GM23338 (cell line): ENCODE results near the gene FANCF. TPM values are rescaled to one million over a fixed set of nuclear protein-coding genes. Genes with fewer than 3 reads are reported as not detected.

Source experiments
- ATAC-seq: fragments of 200-7000 bp; cut with Tn5 transposase; 3 replicates; pipeline ENCODE4 v1.9.1; 2020
- DNase-seq: peaks from one replicate; pipeline ENCODE4 v3.0.0-alpha.2; 2015; ENCODE audit warnings: low spot score
- H2AFZ ChIP-seq: fragments of 200-600 bp; sonication (generic); 2 replicates; pipeline ENCODE4 v1.8.0; 2016; ENCODE audit warnings: antibody characterized with exemption, mild to moderate bottlenecking, moderate library complexity
- H3F3A ChIP-seq: fragments of 200-600 bp; sonication (generic); replicated peaks from 2 replicates; pipeline ENCODE4 v1.8.0; 2017; ENCODE audit warnings: antibody characterized with exemption, mixed run types, low read depth
- H3K27ac ChIP-seq: fragments of 200-600 bp; sonication (generic); 2 replicates; pipeline ENCODE4 v1.6.1; 2016; ENCODE audit warnings: low read depth
- H3K27me3 ChIP-seq: fragments of 200-600 bp; sonication (generic); 2 replicates; pipeline ENCODE4 v1.8.0; 2016; ENCODE audit warnings: mild to moderate bottlenecking, mixed run types, moderate library complexity; ENCODE audit not compliant: insufficient read depth
- H3K36me3 ChIP-seq: fragments of 200-600 bp; sonication (generic); 2 replicates; pipeline ENCODE4 v1.8.0; 2016; ENCODE audit warnings: mild to moderate bottlenecking; ENCODE audit not compliant: insufficient read depth
- H3K4me1 ChIP-seq: fragments of 200-600 bp; sonication (generic); 2 replicates; pipeline ENCODE4 v1.8.0; 2016; ENCODE audit warnings: mild to moderate bottlenecking, moderate library complexity; ENCODE audit not compliant: insufficient read depth
- H3K4me2 ChIP-seq: fragments of 200-600 bp; sonication (generic); 2 replicates; pipeline ENCODE4 v1.7.1; 2017; ENCODE audit warnings: mixed run types
- H3K4me3 ChIP-seq: fragments of 200-600 bp; sonication (generic); 2 replicates; pipeline ENCODE4 v1.6.1; 2016; ENCODE audit warnings: mixed run types
- H3K79me2 ChIP-seq: fragments of 200-600 bp; sonication (generic); replicated peaks from 2 replicates; pipeline ENCODE4 v1.8.0; 2017; ENCODE audit warnings: mild to moderate bottlenecking; ENCODE audit not compliant: insufficient read depth
- H3K9me2 ChIP-seq: fragments of 200-600 bp; sonication (generic); 2 replicates; pipeline ENCODE4 v1.8.0; 2017; ENCODE audit not compliant: insufficient read depth
- H4K20me1 ChIP-seq: fragments of 200-600 bp; sonication (generic); replicated peaks from 2 replicates; pipeline ENCODE4 v1.8.0; 2017; ENCODE audit warnings: mild to moderate bottlenecking; ENCODE audit not compliant: insufficient read depth
- H3K27ac Mint-ChIP-seq: 2 replicates; pipeline ENCODE4 v1.8.0; 2020; ENCODE audit warnings: inconsistent platforms, mild to moderate bottlenecking, moderate library complexity, mixed read lengths
- H3K27me3 Mint-ChIP-seq: 3 replicates; pipeline ENCODE4 v1.8.0; 2022; ENCODE audit warnings: low read depth, mild to moderate bottlenecking, moderate library complexity, mixed read lengths, inconsistent platforms; ENCODE audit not compliant: insufficient read depth, poor library complexity
- H3K36me3 Mint-ChIP-seq: 3 replicates; pipeline ENCODE4 v1.8.0; 2021; ENCODE audit warnings: low read depth, mild to moderate bottlenecking, inconsistent platforms, moderate library complexity, mixed read lengths
- H3K4me1 Mint-ChIP-seq: 3 replicates; pipeline ENCODE4 v1.8.0; 2020; ENCODE audit warnings: mild to moderate bottlenecking, inconsistent platforms, mixed read lengths
- H3K4me3 Mint-ChIP-seq: 3 replicates; pipeline ENCODE4 v1.8.0; 2021; ENCODE audit warnings: moderate library complexity, mild to moderate bottlenecking, inconsistent platforms, mixed read lengths
- H3K9me3 Mint-ChIP-seq: 3 replicates; pipeline ENCODE4 v1.8.0; 2020; ENCODE audit warnings: moderate library complexity, mild to moderate bottlenecking, inconsistent platforms, mixed read lengths
- CREB1 ChIP-seq: fragments of 250-450 bp; sonication (Bioruptor Pico); IDR thresholded peaks from 2 replicates; pipeline ENCODE4 v1.5.0; 2020; ENCODE audit warnings: low read depth, mild to moderate bottlenecking, moderate library complexity
- CTCF ChIP-seq, 2 experiments: fragments of 200-600 bp in 1 of 2; sonication (generic) in 1 of 2; conservative IDR thresholded peaks; 2 replicates each; pipeline versions ENCODE4 v1.5.1 to v1.6.1; 2016 to 2017; ENCODE audit warnings: antibody characterized with exemption in 2 of 2, low read depth in 2 of 2, mild to moderate bottlenecking in 2 of 2, moderate library complexity in 1 of 2
- JUNB ChIP-seq: IDR thresholded peaks from one replicate; pipeline ENCODE4 v1.6.1; 2016; ENCODE audit warnings: antibody characterized with exemption; ENCODE audit not compliant: unreplicated experiment
- NANOG ChIP-seq: IDR thresholded peaks from 2 replicates; pipeline ENCODE4 v1.6.1; 2016; ENCODE audit warnings: antibody characterized with exemption, borderline replicate concordance
- STAT1 ChIP-seq: IDR thresholded peaks from one replicate; pipeline ENCODE4 v1.6.1; 2016; ENCODE audit warnings: antibody characterized with exemption; ENCODE audit not compliant: unreplicated experiment
- ZNF114 ChIP-seq: fragments of 250-450 bp; sonication (Bioruptor Pico); IDR thresholded peaks from 2 replicates; pipeline ENCODE4 v1.5.0; 2020; ENCODE audit warnings: mild to moderate bottlenecking, moderate library complexity
- ZNF331 ChIP-seq: fragments of 250-450 bp; sonication (Bioruptor Pico); IDR thresholded peaks from 2 replicates; pipeline ENCODE4 v1.5.0; 2020; ENCODE audit warnings: low read depth, mild to moderate bottlenecking, moderate library complexity
- ZNF462 ChIP-seq: fragments of 250-450 bp; sonication (Bioruptor Pico); IDR thresholded peaks from 2 replicates; pipeline ENCODE4 v1.5.0; 2020; ENCODE audit warnings: mild to moderate bottlenecking, moderate library complexity
- polyA plus RNA-seq: library from polyadenylated mRNA; unstranded; fragments of >200 nt; fragmentation: Nextera tagmentation; extraction: Ambion mirVana; gene quantifications from 2 replicates; pipeline ENCODE4 v1.2.1, GENCODE V29; 2016
- total RNA-seq: library from RNA; depleted of rRNA; stranded (reverse); fragments of >200 nt; shearing (Covaris generic); gene quantifications from 2 replicates; pipeline ENCODE4 v1.2.3, GENCODE V29; 2014

FANCF gene
- total and polyA plus RNA-seq, 2 experiments from 2014 or later = 17.0 to 31.8 TPM

GRCh38 chr11:22635689-22636088 is 10.1 kb upstream of the FANCF start (continued):
- TF ChIP-seq CTCF (conservative IDR thresholded peaks at IDR 0.05; ENCODE audit: low read depth in 2 of 2) (no peak), ZNF331 (no peak), CREB1 (CRISPR knock-in tag) (no peak)

- Histone ChIP-seq H3K79me2 (no peaks in the 10 kb centered on the region), H3K36me3 (no peaks in the 10 kb centered on the region), H3K4me2 (0 out of 2 replicates have a peak overlapping the region, but pooled peaks have one; percentile 21), H3F3A (no peaks in the 10 kb centered on the region), H3K27me3 (peaks cover 22% of the 10 kb centered on the region), H2AFZ (no peak overlapping the region), H3K4me1 (peaks cover 16% of the 10 kb centered on the region), H3K27ac (0 out of 2 replicates have a peak overlapping the region, but pooled peaks have one; percentile 6), H3K4me3 (no peak overlapping the region), H4K20me1 (no peaks in the 10 kb centered on the region), H3K9me2 (peaks cover 7% of the 10 kb centered on the region; the same call in 1 of the 2 replicates)
- TF ChIP-seq JUNB (no peak), NANOG (no peak), STAT1 (no peak), CTCF (conservative IDR thresholded peaks at IDR 0.05; ENCODE audit: low read depth in 2 of 2) (no peak), ZNF462 (0 out of 2 replicates have a peak, but pooled peaks have one; percentile 56), ZNF114 (no peak)
- peak; percentile 51 for DNase-seq
- Mint-ChIP-seq H3K27ac (no peak overlapping the region), H3K4me3 (no peak overlapping the region), H3K27me3 (peaks cover 5% of the 10 kb centered on the region), H3K36me3 (no peaks in the 10 kb centered on the region), H3K9me3 (no peaks in the 10 kb centered on the region), H3K4me1 (peaks cover 37% of the 10 kb centered on the region)
- ATAC-seq = peak; percentile 79
These were observed 9.4 kb upstream of the FANCF start for GRCh38 chr11:22634897-22635629.
